GM12801 (cell line): Measurements from ENCODE around the gene GBE1.

Experiments used
- CTCF ChIP-seq: IDR thresholded peaks from one replicate; pipeline ENCODE4 v1.5.1; 2011; ENCODE audit warnings: control low read depth; ENCODE audit not compliant: insufficient read length; ENCODE audit errors: extremely low read depth

Gene GBE1

GRCh38 chr3:81788044-81788443, 26.6 kb upstream of the GBE1 start:
- no peak for TF ChIP-seq CTCF

GRCh38 chr3:81782585-81782984, 21.1 kb upstream of the GBE1 start:
- no peak for TF ChIP-seq CTCF

- TF ChIP-seq CTCF = no peak
Measured at GRCh38 chr3:81778678-81779182, 17.3 kb upstream of the GBE1 start.

GRCh38 chr3:81776643-81777042, 15.2 kb upstream of the GBE1 start:
- no peak for TF ChIP-seq CTCF

- TF ChIP-seq CTCF = no peak
Measured at GRCh38 chr3:81770710-81771109, 9.3 kb upstream of the GBE1 start.

- no peak for TF ChIP-seq CTCF
Measured at GRCh38 chr3:81769299-81769698, 7.9 kb upstream of the GBE1 start.

- TF ChIP-seq CTCF = no peak
Measured at GRCh38 chr3:81765400-81765799, 4.0 kb upstream of the GBE1 start.

- TF ChIP-seq CTCF = no peak
Measured at GRCh38 chr3:81764665-81765064, 3.2 kb upstream of the GBE1 start.
